Natural killer cell (primary cell): ENCODE data around the gene ATF6. TPM values are rescaled to one million over a fixed set of nuclear protein-coding genes. Genes with fewer than 3 reads are reported as not detected.

Source experiments
- ATAC-seq, 3 donors: fragments of 150-1000 bp in 2 of 3; fragments of 200-7000 bp in 1 of 3; cut with Tn5 transposase; 1 replicate in 1 of 3; 2 replicates in 2 of 3; pipeline ENCODE4 v1.10.0; 2021; ENCODE audit warnings: mild to moderate bottlenecking in 2 of 3, moderate library complexity in 2 of 3
- DNase-seq, 2 donors: peaks; one replicate each; pipeline versions ENCODE4 v3.0.0 to v3.0.0-alpha.2; 2013 to 2021; ENCODE audit warnings: mixed read lengths in 1 of 2
- H3K27ac ChIP-seq: one replicate; pipeline ENCODE4 v1.5.1; 2013; ENCODE audit warnings: mild to moderate bottlenecking, low read length
- H3K27me3 ChIP-seq: one replicate; pipeline ENCODE4 v1.6.1; 2013; ENCODE audit warnings: low read length; ENCODE audit not compliant: control insufficient read depth, insufficient read depth
- H3K36me3 ChIP-seq: one replicate; pipeline ENCODE4 v1.6.1; 2013; ENCODE audit warnings: low read length; ENCODE audit not compliant: control insufficient read depth, insufficient read depth
- H3K4me1 ChIP-seq: one replicate; pipeline ENCODE4 v1.6.1; 2013; ENCODE audit warnings: low read length; ENCODE audit not compliant: control insufficient read depth, insufficient read depth
- H3K4me3 ChIP-seq: one replicate; pipeline ENCODE4 v1.5.1; 2013; ENCODE audit warnings: low read length
- H3K9me3 ChIP-seq: one replicate; pipeline ENCODE4 v1.6.1; 2013; ENCODE audit warnings: low read length; ENCODE audit not compliant: control insufficient read depth, insufficient read depth
- H3K27ac Mint-ChIP-seq, 2 donors: one replicate each; pipeline ENCODE4 v1.8.0; 2022; ENCODE audit warnings: mild to moderate bottlenecking in 2 of 2, mixed read lengths in 2 of 2, moderate library complexity in 1 of 2
- H3K27me3 Mint-ChIP-seq, 2 donors: one replicate each; pipeline ENCODE4 v1.8.0; 2022; ENCODE audit warnings: low read depth in 2 of 2, mixed read lengths in 2 of 2
- H3K36me3 Mint-ChIP-seq: one replicate; pipeline ENCODE4 v1.8.0; 2022; ENCODE audit warnings: mixed read lengths
- H3K4me1 Mint-ChIP-seq, 2 donors: one replicate each; pipeline ENCODE4 v1.8.0; 2022; ENCODE audit warnings: mixed read lengths in 2 of 2
- H3K4me3 Mint-ChIP-seq: one replicate; pipeline ENCODE4 v1.8.0; 2022; ENCODE audit warnings: mild to moderate bottlenecking, moderate library complexity, mixed read lengths
- H3K9me3 Mint-ChIP-seq, 2 donors: one replicate each; pipeline ENCODE4 v1.8.0; 2022; ENCODE audit warnings: mixed read lengths in 2 of 2
- CTCF ChIP-seq: fragments of 200-600 bp; IDR thresholded peaks from one replicate; pipeline ENCODE4 v1.8.0; 2022; ENCODE audit warnings: antibody characterized with exemption
- WGBS: methylation state at CpG from one replicate; pipeline ENCODE4 v1.1.7; 2013; ENCODE audit warnings: missing lambda C conversion rate; ENCODE audit not compliant: insufficient coverage; 5-methylcytosine and 5-hydroxymethylcytosine counted together
- intact Hi-C: fragments of 100-400 bp; cut with micrococcal nuclease; formaldehyde crosslinking; loops from one replicate; pipeline ENCODE4 v1.14.2; 2022
- total RNA-seq, 4 donors: library from RNA; stranded (reverse); fragments of 120-200 nt in 1 of 4; gene quantifications; one replicate each; pipeline versions ENCODE4 v1.2.3 to v1.2.4, GENCODE V29; 2013 to 2022

The ATF6 gene
- total RNA-seq, 3 donors from 2014 or later (not counting 1 experiment from before 2014, with no cell fraction given), result 16.8 to 25.0 (median 21.8) TPM

GRCh38 chr1:161740921-161741320 is 25.2 kb upstream of the ATF6 start:
- H3K27ac Mint-ChIP-seq, result peak overlapping the region; percentile 81 to 84
- H3K4me3 Mint-ChIP-seq, result no peak overlapping the region
- Histone ChIP-seq H3K27ac (no peak overlapping the region), H3K4me3 (no peak overlapping the region), H3K9me3 (no peaks in the 10 kb centered on the region), H3K4me1 (peaks cover 32% of the 10 kb centered on the region), H3K36me3 (no peaks in the 10 kb centered on the region), H3K27me3 (no peaks in the 10 kb centered on the region)
- intact Hi-C loops, result loop anchor here (1.0 kb wide), 2 partner anchors 94 to 254 kb away; no protein-coding TSS in a partner anchor
- TF ChIP-seq CTCF, result no peak
- 74% methylated on average over 4 of the region's 6 CpGs for WGBS
- no peaks in the 10 kb centered on the region for H3K9me3 Mint-ChIP-seq
- H3K4me1 Mint-ChIP-seq, result peaks cover 34 to 42% of the 10 kb centered on the region in 2 donors
- no peaks in the 10 kb centered on the region for H3K36me3 Mint-ChIP-seq
- peaks cover 0 to 4% of the 10 kb centered on the region in 2 donors for H3K27me3 Mint-ChIP-seq
- ATAC-seq, result no peak
- DNase-seq, result no peak

- no peaks in the 10 kb centered on the region for H3K9me3 ChIP-seq
- Mint-ChIP-seq H3K9me3 (no peaks in the 10 kb centered on the region), H3K4me3 (no peak overlapping the region), H3K36me3 (no peaks in the 10 kb centered on the region), H3K27ac (no peak overlapping the region), H3K27me3 (peaks cover 0 to 7% of the 10 kb centered on the region in 2 donors), H3K4me1 (peaks cover 33 to 34% of the 10 kb centered on the region in 2 donors)
- H3K27ac ChIP-seq, result no peak overlapping the region
- no peak for ATAC-seq
- DNase-seq, result no peak
- no peaks in the 10 kb centered on the region for H3K27me3 ChIP-seq
- intact Hi-C loops, result no loop called here
- TF ChIP-seq CTCF, result no peak
- H3K4me1 ChIP-seq, result peaks cover 31% of the 10 kb centered on the region
- H3K36me3 ChIP-seq, result no peaks in the 10 kb centered on the region
- 91% methylated on average over 9 of the region's 9 CpGs for WGBS
- H3K4me3 ChIP-seq, result no peak overlapping the region
Observed at GRCh38 chr1:161743231-161743630, 22.9 kb upstream of the ATF6 start.

GRCh38 chr1:161747801-161748200 is 18.3 kb upstream of the ATF6 start:
- no peak overlapping the region for H3K27ac Mint-ChIP-seq
- H3K27me3 Mint-ChIP-seq, result peaks cover 0 to 7% of the 10 kb centered on the region in 2 donors
- no peaks in the 10 kb centered on the region for H3K9me3 ChIP-seq
- peaks cover 20 to 23% of the 10 kb centered on the region in 2 donors for H3K4me1 Mint-ChIP-seq
- ATAC-seq, result no peak
- no peak overlapping the region for H3K27ac ChIP-seq
- H3K4me3 Mint-ChIP-seq, result no peak overlapping the region
- no peaks in the 10 kb centered on the region for H3K27me3 ChIP-seq
- intact Hi-C loops, result no loop called here
- 89% methylated on average over 3 of the region's 6 CpGs for WGBS
- peaks cover 12% of the 10 kb centered on the region for H3K36me3 ChIP-seq
- no peak overlapping the region for H3K4me3 ChIP-seq
- no peak for TF ChIP-seq CTCF
- peaks cover 17% of the 10 kb centered on the region for H3K4me1 ChIP-seq
- H3K9me3 Mint-ChIP-seq, result no peaks in the 10 kb centered on the region
- no peaks in the 10 kb centered on the region for H3K36me3 Mint-ChIP-seq
- DNase-seq, result no peak
